ENCODE data around the gene HIC2. TPM values are rescaled to one million over a fixed set of nuclear protein-coding genes. Genes with fewer than 3 reads are reported as not detected.

The HIC2 gene
- total and polyA plus RNA-seq, 9 of the 15 experiments (the other 6 are each of a cell fraction or from before 2014, with no cell fraction given): 1.7 to 117 (median 35.5) TPM

DNA sequence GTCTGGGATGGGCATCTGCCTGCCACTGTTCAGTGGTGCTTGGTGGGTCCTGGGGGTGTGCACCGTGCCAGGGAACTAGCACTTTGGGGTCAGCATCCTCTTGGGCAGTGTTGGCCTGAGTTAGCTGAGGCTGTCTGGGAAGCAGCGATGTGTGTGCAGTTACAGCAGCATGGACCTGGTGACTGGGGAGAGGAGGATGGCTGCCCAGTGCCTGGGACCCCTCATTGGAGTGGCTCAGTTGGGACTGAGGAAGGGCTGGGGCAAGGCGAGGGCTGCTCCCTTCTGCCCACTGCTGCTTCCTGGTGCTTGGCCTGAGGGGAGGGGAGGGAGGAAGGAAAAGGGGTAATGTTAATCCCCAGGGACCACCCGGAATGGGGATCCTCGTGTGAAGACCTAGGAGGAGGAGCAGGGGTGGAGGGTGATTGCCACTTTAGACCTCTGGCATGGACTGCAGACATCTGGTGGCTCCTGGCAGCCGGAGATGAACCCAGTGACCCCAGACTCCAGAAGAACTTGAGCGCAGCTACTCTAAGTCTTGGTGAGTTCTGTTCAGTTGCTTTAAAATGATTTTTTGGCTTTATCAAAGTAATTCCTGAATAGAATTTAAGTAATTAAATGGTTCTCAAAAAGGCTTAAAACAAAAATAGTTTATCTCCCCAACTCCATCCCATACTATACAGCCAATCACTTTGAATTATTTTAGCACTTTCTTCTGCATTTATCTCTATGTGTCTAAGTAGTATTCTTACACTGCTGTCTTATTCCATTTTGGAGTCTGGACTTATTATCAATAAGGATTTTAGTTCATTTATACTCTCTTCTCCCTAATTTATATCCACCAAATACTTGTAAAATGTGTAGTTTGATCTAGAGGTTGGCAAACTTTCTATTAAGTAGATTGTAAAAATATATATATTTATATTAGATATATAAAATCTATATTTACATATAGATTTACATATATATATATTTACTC is 34.7 kb downstream of the HIC2 start (continued):
- peak in 1 of 2 experiments; percentile 43; a peak in 1 of 4 replicates for TF ChIP-seq HDAC1 (IDR thresholded peaks at IDR 0.05)
- TF ChIP-seq, protein P1, sequence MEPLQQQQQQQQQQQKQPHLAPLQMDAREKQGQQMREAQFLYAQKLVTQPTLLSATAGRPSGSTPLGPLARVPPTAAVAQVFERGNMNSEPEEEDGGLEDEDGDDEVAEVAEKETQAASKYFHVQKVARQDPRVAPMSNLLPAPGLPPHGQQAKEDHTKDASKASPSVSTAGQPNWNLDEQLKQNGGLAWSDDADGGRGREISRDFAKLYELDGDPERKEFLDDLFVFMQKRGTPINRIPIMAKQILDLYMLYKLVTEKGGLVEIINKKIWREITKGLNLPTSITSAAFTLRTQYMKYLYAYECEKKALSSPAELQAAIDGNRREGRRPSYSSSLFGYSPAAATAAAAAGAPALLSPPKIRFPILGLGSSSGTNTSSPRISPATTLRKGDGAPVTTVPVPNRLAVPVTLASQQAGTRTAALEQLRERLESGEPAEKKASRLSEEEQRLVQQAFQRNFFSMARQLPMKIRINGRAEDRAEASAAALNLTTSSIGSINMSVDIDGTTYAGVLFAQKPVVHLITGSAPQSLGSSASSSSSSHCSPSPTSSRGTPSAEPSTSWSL (CRISPR knock-in tag; IDR thresholded peaks at IDR 0.05; ENCODE audit: borderline replicate concordance): 0 out of 2 replicates have a peak, but pooled peaks have one; percentile 47
- TF ChIP-seq POLR2AphosphoS2 (IDR thresholded peaks at IDR 0.05; ENCODE audit: low read length): peak; percentile 48; the same call in 1 of the 2 replicates
- TF ChIP-seq, protein P2, sequence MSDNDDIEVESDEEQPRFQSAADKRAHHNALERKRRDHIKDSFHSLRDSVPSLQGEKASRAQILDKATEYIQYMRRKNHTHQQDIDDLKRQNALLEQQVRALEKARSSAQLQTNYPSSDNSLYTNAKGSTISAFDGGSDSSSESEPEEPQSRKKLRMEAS (CRISPR knock-in tag; IDR thresholded peaks at IDR 0.05): peak; percentile 42; the same call in 1 of the 2 replicates
- TF ChIP-seq TAF15 (IDR thresholded peaks at IDR 0.05; ENCODE audit: low read depth, low read length): peak; percentile 94
- no peak for TF ChIP-seq SMARCA4 (IDR thresholded peaks at IDR 0.05)
- no peak for TF ChIP-seq XRCC5 (IDR thresholded peaks at IDR 0.05; ENCODE audit: low read depth, low read length)
- TF ChIP-seq NFIX (CRISPR knock-in tag; IDR thresholded peaks at IDR 0.05; ENCODE audit: low read depth): no peak
- TF ChIP-seq HDAC6 (IDR thresholded peaks at IDR 0.05; ENCODE audit: low read depth, low read length): 0 out of 2 replicates have a peak, but pooled peaks have one; percentile 10
- TF ChIP-seq EP400 (IDR thresholded peaks at IDR 0.05): no peak
- TF ChIP-seq PHB (CRISPR knock-in tag; IDR thresholded peaks at IDR 0.05): 0 out of 2 replicates have a peak, but pooled peaks have one; percentile 62
- no peak for TF ChIP-seq PHF21A (IDR thresholded peaks at IDR 0.05; ENCODE audit: borderline replicate concordance, low read depth)
- TF ChIP-seq, protein P3, sequence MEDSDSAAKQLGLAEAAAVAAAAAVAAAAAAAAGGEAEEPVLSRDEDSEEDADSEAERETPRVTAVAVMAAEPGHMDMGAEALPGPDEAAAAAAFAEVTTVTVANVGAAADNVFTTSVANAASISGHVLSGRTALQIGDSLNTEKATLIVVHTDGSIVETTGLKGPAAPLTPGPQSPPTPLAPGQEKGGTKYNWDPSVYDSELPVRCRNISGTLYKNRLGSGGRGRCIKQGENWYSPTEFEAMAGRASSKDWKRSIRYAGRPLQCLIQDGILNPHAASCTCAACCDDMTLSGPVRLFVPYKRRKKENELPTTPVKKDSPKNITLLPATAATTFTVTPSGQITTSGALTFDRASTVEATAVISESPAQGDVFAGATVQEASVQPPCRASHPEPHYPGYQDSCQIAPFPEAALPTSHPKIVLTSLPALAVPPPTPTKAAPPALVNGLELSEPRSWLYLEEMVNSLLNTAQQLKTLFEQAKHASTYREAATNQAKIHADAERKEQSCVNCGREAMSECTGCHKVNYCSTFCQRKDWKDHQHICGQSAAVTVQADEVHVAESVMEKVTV (CRISPR knock-in tag; IDR thresholded peaks at IDR 0.05): peak; percentile 6; the same call in 1 of the 2 replicates
- TF ChIP-seq BCL6 (CRISPR knock-in tag; IDR thresholded peaks at IDR 0.05): no peak
- TF ChIP-seq ZNF551 (CRISPR knock-in tag; IDR thresholded peaks at IDR 0.05): peak; percentile 73; the same call in 1 of the 2 replicates
- TF ChIP-seq PML (IDR thresholded peaks at IDR 0.05; ENCODE audit: low read length): peak; percentile 37; the same call in 1 of the 2 replicates
- peak; percentile 78 for TF ChIP-seq SUPT5H (IDR thresholded peaks at IDR 0.05)
- 0 out of 2 replicates have a peak, but pooled peaks have one; percentile 52 for TF ChIP-seq KDM2B (CRISPR knock-in tag; IDR thresholded peaks at IDR 0.05)
- no peak for TF ChIP-seq CBFB (CRISPR knock-in tag; IDR thresholded peaks at IDR 0.05)
- TF ChIP-seq ZBTB17 (CRISPR knock-in tag; IDR thresholded peaks at IDR 0.05): peak; percentile 75
- TF ChIP-seq, protein P4, sequence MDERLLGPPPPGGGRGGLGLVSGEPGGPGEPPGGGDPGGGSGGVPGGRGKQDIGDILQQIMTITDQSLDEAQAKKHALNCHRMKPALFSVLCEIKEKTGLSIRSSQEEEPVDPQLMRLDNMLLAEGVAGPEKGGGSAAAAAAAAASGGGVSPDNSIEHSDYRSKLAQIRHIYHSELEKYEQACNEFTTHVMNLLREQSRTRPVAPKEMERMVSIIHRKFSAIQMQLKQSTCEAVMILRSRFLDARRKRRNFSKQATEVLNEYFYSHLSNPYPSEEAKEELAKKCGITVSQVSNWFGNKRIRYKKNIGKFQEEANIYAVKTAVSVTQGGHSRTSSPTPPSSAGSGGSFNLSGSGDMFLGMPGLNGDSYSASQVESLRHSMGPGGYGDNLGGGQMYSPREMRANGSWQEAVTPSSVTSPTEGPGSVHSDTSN (CRISPR knock-in tag; IDR thresholded peaks at IDR 0.05; ENCODE audit: low read depth): no peak
- TF ChIP-seq, protein P4 (tag; conservative IDR thresholded peaks at IDR 0.05; ENCODE audit: low read depth): no peak
- no peak for TF ChIP-seq ZNF75A (CRISPR knock-in tag; IDR thresholded peaks at IDR 0.05)
- no peak for TF ChIP-seq ZNF239 (CRISPR knock-in tag; IDR thresholded peaks at IDR 0.05)

Data from K562 (cell line).